PC-3 (cell line): ENCODE measurements around the gene UBE2L6. TPM values are rescaled to one million over a fixed set of nuclear protein-coding genes. Genes with fewer than 3 reads are reported as not detected.

Source experiments
- ATAC-seq: fragments of 200-7000 bp; cut with Tn5 transposase; 2 replicates; pipeline ENCODE4 v1.9.1; 2020; ENCODE audit warnings: mild to moderate bottlenecking, moderate library complexity
- BruUV-seq: library from RNA; stranded (reverse); fragments of 400-500 nt; replicated peaks from 2 replicates; lab custom pipeline; 2021; lab: Mats Ljungman, UMichigan
- CTCF ChIA-PET: fragments of 300-600 bp; sonication (Branson Sonifier 250); formaldehyde crosslinking; loops from one replicate; lab custom pipeline; 2022; ENCODE audit warnings: antibody characterized with exemption; lab: Charles Lee
- POLR2A ChIA-PET: fragments of 300-600 bp; sonication (Branson Sonifier 250); formaldehyde crosslinking; loops from one replicate; lab custom pipeline; 2022; ENCODE audit warnings: antibody characterized with exemption; ENCODE audit not compliant: unreplicated experiment; lab: Charles Lee
- DNase-seq: peaks from one replicate; pipeline ENCODE4 v3.0.0-alpha.2; 2015
- H2AFZ ChIP-seq: fragments of 300-600 bp; sonication (generic); 2 replicates; pipeline ENCODE4 v1.6.0; 2016; ENCODE audit warnings: antibody characterized with exemption, low read length
- H3F3A ChIP-seq: fragments of 300-600 bp; sonication (generic); one replicate; pipeline ENCODE4 v1.6.0; 2017; ENCODE audit warnings: antibody characterized with exemption, low read length, control low read depth, mild to moderate bottlenecking; ENCODE audit not compliant: unreplicated experiment
- H3K27ac ChIP-seq: fragments of 300-600 bp; sonication (generic); 2 replicates; pipeline ENCODE4 v1.5.1; 2016; ENCODE audit warnings: mild to moderate bottlenecking, low read length
- H3K27me3 ChIP-seq: fragments of 300-600 bp; sonication (generic); 2 replicates; pipeline ENCODE4 v1.6.1; 2016; ENCODE audit warnings: low read length, mixed read lengths
- H3K36me3 ChIP-seq: fragments of 300-600 bp; sonication (generic); 2 replicates; pipeline ENCODE4 v1.6.1; 2016; ENCODE audit warnings: low read depth, mixed run types, low read length, mixed read lengths
- H3K4me1 ChIP-seq: fragments of 300-600 bp; sonication (generic); 2 replicates; pipeline ENCODE4 v1.5.1; 2016; ENCODE audit warnings: low read length; ENCODE audit not compliant: insufficient read depth
- H3K4me2 ChIP-seq: fragments of 300-600 bp; sonication (generic); 2 replicates; pipeline ENCODE4 v1.6.0; 2016; ENCODE audit warnings: low read length
- H3K4me3 ChIP-seq: fragments of 300-600 bp; sonication (generic); 2 replicates; pipeline ENCODE4 v1.5.1; 2016; ENCODE audit warnings: mild to moderate bottlenecking, low read length, mixed read lengths
- H3K79me2 ChIP-seq: fragments of 300-600 bp; sonication (generic); 2 replicates; pipeline ENCODE4 v1.6.1; 2017; ENCODE audit warnings: low read length, mixed read lengths
- H3K9ac ChIP-seq: fragments of 300-600 bp; sonication (generic); 2 replicates; pipeline ENCODE4 v1.6.0; 2016; ENCODE audit warnings: mild to moderate bottlenecking, low read length
- H3K9me2 ChIP-seq: fragments of 300-600 bp; sonication (generic); replicated peaks from 2 replicates; pipeline ENCODE4 v1.6.1; 2016; ENCODE audit warnings: mixed run types, low read length, mixed read lengths
- H3K9me3 ChIP-seq: fragments of 300-600 bp; sonication (generic); 2 replicates; pipeline ENCODE4 v1.6.1; 2016; ENCODE audit warnings: low read length, mixed read lengths
- H4K20me1 ChIP-seq: fragments of 300-600 bp; sonication (generic); 2 replicates; pipeline ENCODE4 v1.6.1; 2016; ENCODE audit warnings: low read length, mixed read lengths
- EZH2 ChIP-seq: fragments of 300-600 bp; sonication (generic); IDR thresholded peaks from one replicate; pipeline ENCODE4 v1.6.1; 2017; ENCODE audit warnings: antibody characterized with exemption, mild to moderate bottlenecking, low read length; ENCODE audit not compliant: unreplicated experiment
- EZH2phosphoT487 ChIP-seq: fragments of 300-600 bp; sonication (generic); IDR thresholded peaks from 2 replicates; pipeline ENCODE4 v1.6.1; 2018; ENCODE audit warnings: mild to moderate bottlenecking, antibody characterized with exemption, low read length, borderline replicate concordance
- intact Hi-C: fragments of 100-400 bp; cut with micrococcal nuclease; formaldehyde crosslinking; loops from 2 replicates; pipeline ENCODE4 v1.9.0; 2023
- total RNA-seq: library from RNA; depleted of rRNA; stranded (reverse); fragments of >200 nt; gene quantifications from 2 replicates; pipeline ENCODE4 v1.2.3, GENCODE V29; 2014
- TF ChIP-seq, protein P1 (sequence below): fragments of 300-600 bp; sonication (generic); conservative IDR thresholded peaks from 2 replicates; pipeline ENCODE4 v1.5.1; 2017; ENCODE audit warnings: antibody characterized with exemption, low read depth, mild to moderate bottlenecking, low read length

Gene UBE2L6
- total RNA-seq, 1 experiment from 2014 or later: 16.5 TPM

GRCh38 chr11:57546869-57547475 is 20.5 kb downstream of the UBE2L6 start:
- Histone ChIP-seq H3K4me1 (no peaks in the 10 kb centered on the region), H3K27me3 (no peaks in the 10 kb centered on the region), H3K79me2 (no peaks in the 10 kb centered on the region), H3K4me3 (no peak overlapping the region), H4K20me1 (no peaks in the 10 kb centered on the region), H3K4me2 (no peak overlapping the region), H3K9me2 (no peaks in the 10 kb centered on the region), H3K36me3 (no peaks in the 10 kb centered on the region), H3F3A (no peaks in the 10 kb centered on the region), H2AFZ (0 out of 2 replicates have a peak overlapping the region, but pooled peaks have one; percentile 18), H3K27ac (no peak overlapping the region), H3K9me3 (no peaks in the 10 kb centered on the region), H3K9ac (no peak overlapping the region)
- peak; percentile 91 for ATAC-seq
- TF ChIP-seq, protein P1, sequence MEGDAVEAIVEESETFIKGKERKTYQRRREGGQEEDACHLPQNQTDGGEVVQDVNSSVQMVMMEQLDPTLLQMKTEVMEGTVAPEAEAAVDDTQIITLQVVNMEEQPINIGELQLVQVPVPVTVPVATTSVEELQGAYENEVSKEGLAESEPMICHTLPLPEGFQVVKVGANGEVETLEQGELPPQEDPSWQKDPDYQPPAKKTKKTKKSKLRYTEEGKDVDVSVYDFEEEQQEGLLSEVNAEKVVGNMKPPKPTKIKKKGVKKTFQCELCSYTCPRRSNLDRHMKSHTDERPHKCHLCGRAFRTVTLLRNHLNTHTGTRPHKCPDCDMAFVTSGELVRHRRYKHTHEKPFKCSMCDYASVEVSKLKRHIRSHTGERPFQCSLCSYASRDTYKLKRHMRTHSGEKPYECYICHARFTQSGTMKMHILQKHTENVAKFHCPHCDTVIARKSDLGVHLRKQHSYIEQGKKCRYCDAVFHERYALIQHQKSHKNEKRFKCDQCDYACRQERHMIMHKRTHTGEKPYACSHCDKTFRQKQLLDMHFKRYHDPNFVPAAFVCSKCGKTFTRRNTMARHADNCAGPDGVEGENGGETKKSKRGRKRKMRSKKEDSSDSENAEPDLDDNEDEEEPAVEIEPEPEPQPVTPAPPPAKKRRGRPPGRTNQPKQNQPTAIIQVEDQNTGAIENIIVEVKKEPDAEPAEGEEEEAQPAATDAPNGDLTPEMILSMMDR: peak; percentile 39; the same call in 1 of the 2 replicates
- TF ChIP-seq EZH2: no peak
- BruUV-seq: no TSS peak
- ChIA-PET POLR2A (no interaction called here), CTCF (interaction anchor here (0.6 kb wide), 1 partner anchor 197 kb away, joined by 5 read pairs; no protein-coding TSS in a partner anchor)
- intact Hi-C loops: no loop called here
- DNase-seq: peak; percentile 62

DNA sequence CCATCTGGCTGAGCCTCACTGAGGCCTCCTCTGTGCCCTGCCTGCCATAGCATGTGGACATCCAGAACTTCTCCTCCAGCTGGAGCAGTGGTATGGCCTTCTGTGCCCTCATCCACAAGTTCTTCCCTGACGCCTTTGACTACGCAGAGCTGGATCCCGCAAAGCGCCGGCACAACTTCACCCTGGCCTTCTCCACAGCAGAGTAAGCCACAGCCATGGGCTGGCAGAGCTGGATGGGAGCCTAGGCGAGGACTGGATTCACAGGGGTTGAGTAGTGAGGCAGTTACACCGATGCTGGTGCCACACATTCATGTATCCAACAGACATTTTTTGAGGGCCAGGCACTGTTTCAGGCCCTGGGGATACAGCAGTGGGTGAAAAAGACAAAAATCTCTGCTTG is 21.0 kb downstream of the UBE2L6 start:
- H3K4me3 ChIP-seq: no peak overlapping the region
- H3F3A ChIP-seq: no peaks in the 10 kb centered on the region
- no peaks in the 10 kb centered on the region for H3K4me1 ChIP-seq
- no peaks in the 10 kb centered on the region for H3K79me2 ChIP-seq
- no peaks in the 10 kb centered on the region for H4K20me1 ChIP-seq
- POLR2A ChIA-PET: no interaction called here
- intact Hi-C loops: no loop called here
- BruUV-seq: no TSS peak
- H3K27ac ChIP-seq: no peak overlapping the region
- H3K9ac ChIP-seq: no peak overlapping the region
- no peak overlapping the region for H3K4me2 ChIP-seq
- TF ChIP-seq EZH2phosphoT487: no peak
- no peak for TF ChIP-seq EZH2
- TF ChIP-seq, protein P1: no peak
- H2AFZ ChIP-seq: no peak overlapping the region
- H3K27me3 ChIP-seq: no peaks in the 10 kb centered on the region
- ATAC-seq: no peak
- no peak for DNase-seq
- CTCF ChIA-PET: interaction anchor here (0.6 kb wide), 1 partner anchor 197 kb away, joined by 5 read pairs; no protein-coding TSS in a partner anchor
- H3K36me3 ChIP-seq: no peaks in the 10 kb centered on the region
- H3K9me3 ChIP-seq: no peaks in the 10 kb centered on the region
- no peaks in the 10 kb centered on the region for H3K9me2 ChIP-seq

GRCh38 chr11:57545883-57546282 is 21.6 kb downstream of the UBE2L6 start:
- no peaks in the 10 kb centered on the region for H3K9me2 ChIP-seq
- H2AFZ ChIP-seq: no peak overlapping the region
- no peak overlapping the region for H3K27ac ChIP-seq
- no peak for ATAC-seq
- H3F3A ChIP-seq: no peaks in the 10 kb centered on the region
- no peaks in the 10 kb centered on the region for H3K27me3 ChIP-seq
- H4K20me1 ChIP-seq: no peaks in the 10 kb centered on the region
- intact Hi-C loops: no loop called here
- POLR2A ChIA-PET: no interaction called here
- no peaks in the 10 kb centered on the region for H3K4me1 ChIP-seq
- H3K9ac ChIP-seq: no peak overlapping the region
- no TSS peak for BruUV-seq
- no peak overlapping the region for H3K4me3 ChIP-seq
- H3K4me2 ChIP-seq: no peak overlapping the region
- CTCF ChIA-PET: no interaction called here
- no peak for DNase-seq
- TF ChIP-seq EZH2phosphoT487: no peak
- TF ChIP-seq, protein P1: no peak
- no peak for TF ChIP-seq EZH2
- H3K79me2 ChIP-seq: no peaks in the 10 kb centered on the region
- H3K36me3 ChIP-seq: no peaks in the 10 kb centered on the region
- no peaks in the 10 kb centered on the region for H3K9me3 ChIP-seq
